ENCODE data around the gene CEP72.

DNA sequence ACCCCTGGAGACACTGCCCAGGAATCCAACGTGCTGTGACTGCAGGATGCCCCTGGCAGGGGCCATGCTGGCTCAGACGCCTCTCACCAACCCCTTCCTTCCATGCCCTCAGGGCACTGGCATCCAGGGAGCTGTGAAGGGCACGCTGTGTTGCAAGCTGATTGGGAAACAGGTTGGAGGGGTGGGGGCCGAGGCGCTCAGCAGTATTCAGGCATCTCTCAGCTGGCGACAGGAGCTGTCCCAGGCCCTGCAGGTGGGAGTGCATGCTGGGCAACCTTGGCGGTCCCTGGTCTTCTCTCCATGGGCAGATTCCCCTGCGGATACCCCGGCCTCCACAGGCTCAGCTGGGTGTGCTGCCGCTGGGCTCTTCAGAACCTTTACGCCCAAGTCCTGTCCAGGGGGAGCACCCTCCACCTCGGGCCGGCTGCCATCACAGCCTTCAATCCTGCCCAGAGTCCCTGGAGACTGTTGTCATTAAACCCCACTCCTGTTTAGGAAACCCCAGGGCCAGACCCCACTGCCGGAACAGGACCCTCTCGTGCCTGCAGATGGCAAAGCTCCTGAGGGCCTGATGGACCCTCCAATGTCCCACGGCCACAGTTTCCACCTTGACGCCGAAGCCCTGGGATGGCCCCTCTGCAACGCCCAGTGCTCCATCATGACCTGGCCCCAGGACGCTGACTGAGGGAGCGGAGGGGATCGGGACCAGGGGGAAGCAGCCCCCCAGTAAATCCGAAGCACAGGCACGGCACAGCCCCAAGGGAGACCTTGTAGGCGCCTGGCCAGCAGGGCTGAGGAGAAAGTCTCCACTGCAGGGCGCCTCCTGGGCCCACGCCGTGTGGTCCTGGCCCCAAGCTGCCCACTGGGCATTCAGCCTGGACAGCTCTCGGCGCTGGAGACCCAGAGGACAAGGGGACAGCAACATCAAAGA, 71.7 kb downstream of the CEP72 start:
- TF ChIP-seq, protein P1, sequence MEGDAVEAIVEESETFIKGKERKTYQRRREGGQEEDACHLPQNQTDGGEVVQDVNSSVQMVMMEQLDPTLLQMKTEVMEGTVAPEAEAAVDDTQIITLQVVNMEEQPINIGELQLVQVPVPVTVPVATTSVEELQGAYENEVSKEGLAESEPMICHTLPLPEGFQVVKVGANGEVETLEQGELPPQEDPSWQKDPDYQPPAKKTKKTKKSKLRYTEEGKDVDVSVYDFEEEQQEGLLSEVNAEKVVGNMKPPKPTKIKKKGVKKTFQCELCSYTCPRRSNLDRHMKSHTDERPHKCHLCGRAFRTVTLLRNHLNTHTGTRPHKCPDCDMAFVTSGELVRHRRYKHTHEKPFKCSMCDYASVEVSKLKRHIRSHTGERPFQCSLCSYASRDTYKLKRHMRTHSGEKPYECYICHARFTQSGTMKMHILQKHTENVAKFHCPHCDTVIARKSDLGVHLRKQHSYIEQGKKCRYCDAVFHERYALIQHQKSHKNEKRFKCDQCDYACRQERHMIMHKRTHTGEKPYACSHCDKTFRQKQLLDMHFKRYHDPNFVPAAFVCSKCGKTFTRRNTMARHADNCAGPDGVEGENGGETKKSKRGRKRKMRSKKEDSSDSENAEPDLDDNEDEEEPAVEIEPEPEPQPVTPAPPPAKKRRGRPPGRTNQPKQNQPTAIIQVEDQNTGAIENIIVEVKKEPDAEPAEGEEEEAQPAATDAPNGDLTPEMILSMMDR (IDR thresholded peaks at IDR 0.05), result no peak
- TF ChIP-seq POLR2AphosphoS5 (IDR thresholded peaks at IDR 0.05), result no peak

All from transverse colon (tissue), 4 donors.